Fibroblast of mammary gland (primary cell): Measurements from ENCODE around the gene C16orf89.

Experiments used
- DNase-seq: peaks from one replicate; pipeline ENCODE4 v3.0.0-alpha.2; 2010; ENCODE audit warnings: low read depth
- H3K4me3 ChIP-seq: 2 replicates; pipeline ENCODE4 v1.5.1; 2011; ENCODE audit warnings: low read depth, mild to moderate bottlenecking, low read length, moderate library complexity; ENCODE audit not compliant: control insufficient read depth
- TF ChIP-seq, protein P1 (sequence below): conservative IDR thresholded peaks from 2 replicates; pipeline ENCODE4 v1.5.1; 2011; ENCODE audit warnings: low read depth, low read length, inconsistent platforms; ENCODE audit not compliant: control insufficient read depth, insufficient read depth

Gene C16orf89

DNA sequence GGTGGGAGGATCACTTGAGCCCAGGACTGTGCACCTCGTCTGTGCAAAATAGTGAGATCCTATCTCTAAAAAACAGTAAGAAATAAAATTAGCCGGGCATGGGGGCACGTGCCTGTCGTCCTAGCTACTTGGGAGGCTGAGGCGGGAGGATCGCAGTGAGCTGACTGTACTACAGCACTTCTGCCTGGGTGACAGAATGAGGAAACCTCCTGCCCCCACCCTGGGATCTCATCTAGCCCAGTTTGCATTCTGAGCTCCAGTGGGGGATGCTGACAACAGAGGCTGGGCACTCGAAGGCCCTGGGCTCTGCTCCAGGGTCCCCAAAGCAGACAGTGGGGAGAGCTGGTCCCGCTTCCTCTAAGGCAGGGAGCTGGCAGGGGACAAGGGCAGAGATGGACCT lies 39.1 kb downstream of the C16orf89 start:
- H3K4me3 ChIP-seq: no peak overlapping the region
- TF ChIP-seq, protein P1, sequence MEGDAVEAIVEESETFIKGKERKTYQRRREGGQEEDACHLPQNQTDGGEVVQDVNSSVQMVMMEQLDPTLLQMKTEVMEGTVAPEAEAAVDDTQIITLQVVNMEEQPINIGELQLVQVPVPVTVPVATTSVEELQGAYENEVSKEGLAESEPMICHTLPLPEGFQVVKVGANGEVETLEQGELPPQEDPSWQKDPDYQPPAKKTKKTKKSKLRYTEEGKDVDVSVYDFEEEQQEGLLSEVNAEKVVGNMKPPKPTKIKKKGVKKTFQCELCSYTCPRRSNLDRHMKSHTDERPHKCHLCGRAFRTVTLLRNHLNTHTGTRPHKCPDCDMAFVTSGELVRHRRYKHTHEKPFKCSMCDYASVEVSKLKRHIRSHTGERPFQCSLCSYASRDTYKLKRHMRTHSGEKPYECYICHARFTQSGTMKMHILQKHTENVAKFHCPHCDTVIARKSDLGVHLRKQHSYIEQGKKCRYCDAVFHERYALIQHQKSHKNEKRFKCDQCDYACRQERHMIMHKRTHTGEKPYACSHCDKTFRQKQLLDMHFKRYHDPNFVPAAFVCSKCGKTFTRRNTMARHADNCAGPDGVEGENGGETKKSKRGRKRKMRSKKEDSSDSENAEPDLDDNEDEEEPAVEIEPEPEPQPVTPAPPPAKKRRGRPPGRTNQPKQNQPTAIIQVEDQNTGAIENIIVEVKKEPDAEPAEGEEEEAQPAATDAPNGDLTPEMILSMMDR: no peak
- DNase-seq: no peak

DNA sequence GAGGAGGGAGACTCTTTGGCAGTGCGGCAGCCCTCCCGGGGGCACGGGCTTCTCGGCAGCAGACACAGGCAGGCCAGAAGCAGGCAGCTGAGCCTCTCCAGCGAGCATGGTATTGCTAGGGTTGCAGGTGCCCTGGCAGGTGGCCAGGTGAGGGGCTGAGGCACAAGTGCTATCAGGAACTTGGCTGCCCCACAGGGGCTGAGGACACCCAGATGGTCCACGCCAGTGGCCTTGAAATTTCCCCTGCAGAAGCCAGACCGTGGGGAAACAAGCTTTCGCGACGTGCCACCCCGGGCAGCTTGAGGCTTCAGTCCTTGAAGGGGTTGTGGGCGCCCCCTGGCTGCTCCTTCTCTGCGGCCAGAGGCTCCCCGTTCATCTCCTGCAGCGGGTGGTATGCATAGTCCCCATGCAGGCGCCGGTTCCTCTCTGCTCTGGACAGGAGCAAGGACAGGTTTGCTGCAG lies 40.6 kb downstream of the C16orf89 start:
- no peak for DNase-seq

DNA sequence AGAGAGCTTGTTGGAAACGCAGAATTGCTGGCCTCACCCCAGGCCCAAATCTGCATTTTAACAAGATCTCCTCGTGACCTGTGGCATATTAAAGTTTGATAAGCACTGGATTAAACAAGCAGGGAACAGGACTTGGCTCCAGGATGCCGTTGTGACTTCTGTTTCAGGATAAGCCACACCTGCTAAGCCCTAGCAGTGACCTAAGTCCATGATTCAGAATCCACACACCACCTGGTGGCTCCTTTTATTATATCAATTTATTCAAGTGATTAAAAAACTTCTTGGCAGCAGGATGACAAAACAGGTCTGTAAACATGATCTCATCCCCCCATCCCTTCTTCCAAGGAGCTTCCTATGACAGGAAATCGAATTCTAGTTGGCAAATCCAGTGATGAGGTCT lies 41.1 kb downstream of the C16orf89 start:
- peak; percentile 35 for DNase-seq
- TF ChIP-seq, protein P1: peak; percentile 10
- no peak overlapping the region for H3K4me3 ChIP-seq

More for the DNA sequence above, 40.6 kb downstream of the C16orf89 start:
- no peak overlapping the region for H3K4me3 ChIP-seq
- TF ChIP-seq, protein P1: no peak

DNA sequence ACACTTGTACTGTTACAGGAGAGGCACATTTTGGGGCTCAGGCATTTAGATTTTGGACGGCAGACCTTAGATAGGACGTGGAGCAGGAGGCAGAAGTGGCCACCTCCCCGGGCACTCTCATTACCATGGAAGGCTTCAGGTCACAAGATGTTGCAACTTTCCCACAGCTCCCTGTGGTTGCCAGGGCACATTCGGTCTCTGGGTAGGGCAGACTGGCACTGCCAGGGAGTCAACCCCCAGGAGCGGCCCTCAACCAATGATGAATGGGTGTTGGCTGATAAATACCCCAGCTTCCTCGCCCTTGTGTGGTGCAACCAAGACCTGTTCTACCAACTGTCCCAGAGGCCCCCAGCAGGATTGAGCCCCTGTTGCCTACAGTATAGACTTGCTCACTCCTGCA lies 43.2 kb downstream of the C16orf89 start:
- TF ChIP-seq, protein P1: no peak
- H3K4me3 ChIP-seq: no peak overlapping the region
- DNase-seq: no peak

DNA sequence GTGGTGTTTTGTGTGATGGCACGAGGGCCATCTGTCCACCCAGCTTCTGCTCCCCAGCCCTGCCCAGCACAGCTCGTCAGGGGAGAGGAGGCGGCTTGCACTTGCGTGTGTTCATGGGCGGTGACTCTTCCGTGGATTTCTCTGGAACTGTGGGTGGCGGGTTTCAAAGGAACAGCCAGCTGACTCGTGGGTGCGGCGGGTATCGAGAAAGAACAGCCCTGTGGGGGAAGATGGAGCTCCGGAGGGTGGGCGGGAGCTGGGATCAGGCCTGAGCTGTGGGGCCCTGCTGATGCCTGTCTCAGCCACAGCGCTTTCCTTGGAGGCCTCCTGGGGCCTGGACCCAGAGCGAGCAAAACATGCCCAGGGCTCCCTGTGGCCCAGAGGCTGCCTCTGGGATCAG lies 45.2 kb downstream of the C16orf89 start:
- H3K4me3 ChIP-seq: no peak overlapping the region
- no peak for DNase-seq
- TF ChIP-seq, protein P1: no peak

DNA sequence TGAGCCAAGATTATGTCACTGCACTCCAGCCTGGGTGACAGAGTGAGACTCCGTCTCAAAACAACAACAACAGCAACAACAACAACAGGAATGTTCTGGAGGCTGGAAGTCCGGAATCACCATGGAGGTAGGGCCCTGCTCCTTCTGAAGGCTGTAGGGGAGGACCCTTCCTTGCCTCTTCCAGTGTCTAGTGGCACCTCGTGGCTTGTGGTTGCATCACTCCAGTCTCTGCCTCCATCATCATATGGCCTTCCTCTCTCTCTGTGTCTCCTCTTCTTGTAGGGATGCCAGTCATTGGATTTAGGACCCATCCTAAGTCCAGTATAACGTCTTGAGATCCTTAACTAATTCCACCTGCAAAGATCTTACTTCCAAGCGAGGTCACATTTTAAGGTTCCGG lies 46.0 kb downstream of the C16orf89 start:
- H3K4me3 ChIP-seq: no peak overlapping the region
- TF ChIP-seq, protein P1: no peak
- no peak for DNase-seq

DNA sequence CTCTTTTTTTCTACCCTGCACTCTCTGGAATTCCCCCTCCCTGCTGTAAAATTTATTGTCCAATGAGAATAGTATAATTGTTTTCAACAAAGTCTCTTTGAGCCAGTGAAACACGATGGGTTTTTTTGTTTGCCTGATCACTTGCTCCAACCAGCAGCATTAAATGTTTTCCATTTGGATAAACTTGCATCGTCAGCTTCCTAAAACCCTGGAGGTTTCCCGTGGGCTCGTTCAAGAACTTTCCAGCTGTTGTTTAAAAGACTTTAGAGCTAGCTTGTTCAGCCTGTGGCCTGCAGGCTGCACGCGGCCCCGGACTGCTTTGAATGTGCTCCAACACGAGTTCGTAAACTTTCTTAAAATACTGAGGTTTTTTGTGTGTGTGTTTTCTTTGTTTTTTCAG lies 47.0 kb downstream of the C16orf89 start:
- TF ChIP-seq, protein P1: no peak
- DNase-seq: no peak
- no peak overlapping the region for H3K4me3 ChIP-seq
